ENCODE data around the gene IFNAR1.

The IFNAR1 gene

GRCh38 chr21:33324291-33325221 is at the start of gene IFNAR1:
TSS of gene IFNAR1 (plus strand) at chr21:33324970. CDS start at chr21:33325056, 86 bp downstream.
- peak; percentile 94 for DNase-seq (ENCODE audit: low read depth)

DNA sequence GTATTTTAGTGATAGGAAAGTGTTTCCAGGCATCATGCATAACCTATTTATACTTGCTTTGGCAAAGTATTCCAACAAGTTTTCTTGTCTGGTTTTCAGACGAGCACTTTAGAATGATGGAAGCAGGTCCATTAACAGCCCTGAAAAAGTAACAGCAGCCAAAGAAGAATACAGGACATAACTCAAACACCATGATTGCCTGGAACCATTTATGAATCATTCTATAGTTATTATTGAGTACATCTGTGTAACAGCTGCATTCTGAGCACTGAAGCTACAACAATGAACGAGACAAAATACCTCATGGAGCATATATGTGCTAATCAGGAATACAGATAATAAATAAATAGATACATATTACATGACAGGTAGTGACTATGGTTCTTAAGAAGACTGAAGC is 46.0 kb upstream of the IFNAR1 start:
- DNase-seq (ENCODE audit: low read depth) = no peak

- no peak for DNase-seq (ENCODE audit: low read depth)
Observed at GRCh38 chr21:33279330-33279820, 45.4 kb upstream of the IFNAR1 start.

- DNase-seq (ENCODE audit: low read depth) = no peak
Observed at GRCh38 chr21:33281096-33281652, 43.6 kb upstream of the IFNAR1 start.

- DNase-seq (ENCODE audit: low read depth) = no peak
Observed at GRCh38 chr21:33283203-33283602, 41.6 kb upstream of the IFNAR1 start.

DNA sequence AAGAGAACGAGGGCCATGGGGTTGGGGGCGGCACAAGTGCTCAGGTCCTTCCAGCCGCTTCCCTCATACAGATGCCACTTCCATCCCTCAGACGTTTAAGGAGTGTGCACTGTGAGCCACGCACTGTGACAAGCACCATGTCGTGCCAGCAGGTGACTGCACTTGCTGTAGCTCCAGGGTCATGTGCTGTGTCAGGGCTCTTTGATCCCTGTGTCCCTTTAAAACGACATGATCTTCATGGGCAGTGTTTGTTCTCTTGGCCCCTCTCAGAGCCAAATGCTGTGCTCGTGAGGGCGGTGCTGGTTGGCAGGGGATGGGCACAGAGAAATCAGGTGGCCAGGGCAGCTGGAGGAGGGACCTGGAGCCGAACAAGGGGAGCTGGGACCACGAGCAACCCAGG is 38.7 kb upstream of the IFNAR1 start:
- DNase-seq (ENCODE audit: low read depth) = no peak

GRCh38 chr21:33286600-33287456 is 37.9 kb upstream of the IFNAR1 start:
- DNase-seq (ENCODE audit: low read depth) = peak; percentile 73

DNA sequence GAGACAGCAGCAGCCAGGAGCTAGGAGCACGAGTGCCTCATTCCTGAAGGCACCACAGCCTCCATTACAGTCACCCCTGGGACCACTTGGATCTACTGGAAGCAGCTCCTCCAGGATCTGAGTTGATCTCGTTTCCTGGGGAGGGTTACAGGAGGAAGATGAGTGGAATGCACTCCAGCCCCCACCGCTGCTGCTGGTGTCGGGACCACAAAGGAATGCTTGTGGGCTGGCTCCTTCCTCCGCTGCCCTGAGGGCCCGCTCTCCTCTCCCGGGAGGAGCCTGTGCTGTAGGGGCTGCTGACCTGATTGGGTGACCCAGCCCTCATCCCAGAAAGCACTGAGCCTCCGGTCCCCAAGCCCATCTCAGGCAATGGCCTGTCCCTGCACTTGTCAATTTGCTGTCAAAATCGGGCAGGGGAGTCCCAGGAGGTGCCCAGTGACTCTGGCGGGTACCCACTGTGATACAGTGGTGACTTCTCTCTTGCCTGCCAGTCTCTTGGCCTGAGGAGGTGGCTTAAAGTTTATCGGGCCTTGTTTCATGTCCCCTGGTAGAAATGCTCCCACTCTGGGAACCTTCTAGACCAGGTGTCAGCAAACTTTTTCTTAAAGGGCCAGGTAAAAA is 35.5 kb upstream of the IFNAR1 start:
- DNase-seq (ENCODE audit: low read depth) = peak; percentile 51

DNA sequence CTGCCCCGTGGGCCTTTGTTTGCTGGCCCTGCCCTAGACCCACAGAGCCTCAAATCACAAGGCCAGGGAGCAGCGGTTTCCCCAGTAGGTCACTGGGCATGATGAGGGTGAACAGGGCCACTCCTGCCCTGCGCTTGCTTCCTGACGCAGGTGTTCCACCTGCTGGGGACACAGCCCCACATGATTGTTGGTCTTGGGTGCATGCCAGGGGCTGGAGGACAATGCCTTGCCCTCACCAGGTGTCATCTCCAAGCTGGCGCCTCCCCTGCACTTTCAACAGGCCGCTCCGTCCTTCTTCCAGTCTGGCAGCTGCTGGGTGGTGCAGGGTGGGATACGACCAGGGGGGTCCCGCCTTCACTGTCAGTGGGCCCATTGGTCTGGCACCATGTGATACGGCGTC is 34.3 kb upstream of the IFNAR1 start:
- DNase-seq (ENCODE audit: low read depth) = no peak

DNA sequence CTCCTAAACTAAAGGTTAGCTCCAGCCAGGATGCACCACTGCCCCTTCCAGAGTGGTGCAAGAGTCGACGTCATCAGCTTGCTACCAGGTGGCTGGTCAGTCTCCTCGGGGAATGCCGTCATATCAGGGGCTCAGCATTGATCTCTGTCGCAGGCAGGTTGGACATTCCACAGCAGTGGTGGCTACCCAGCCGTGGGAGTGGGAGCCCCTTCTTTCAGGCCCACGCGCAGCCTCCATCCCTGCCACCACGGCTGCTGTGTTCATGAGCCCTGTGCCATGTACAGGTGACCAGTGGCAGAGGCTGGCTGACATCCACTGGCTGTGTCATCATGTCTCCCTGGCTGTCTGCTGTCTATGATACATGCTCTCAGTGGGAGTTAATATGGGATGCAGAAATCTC is 33.1 kb upstream of the IFNAR1 start:
- DNase-seq (ENCODE audit: low read depth) = no peak

- no peak for DNase-seq (ENCODE audit: low read depth)
Observed at GRCh38 chr21:33292724-33293123, 32.0 kb upstream of the IFNAR1 start.

DNA sequence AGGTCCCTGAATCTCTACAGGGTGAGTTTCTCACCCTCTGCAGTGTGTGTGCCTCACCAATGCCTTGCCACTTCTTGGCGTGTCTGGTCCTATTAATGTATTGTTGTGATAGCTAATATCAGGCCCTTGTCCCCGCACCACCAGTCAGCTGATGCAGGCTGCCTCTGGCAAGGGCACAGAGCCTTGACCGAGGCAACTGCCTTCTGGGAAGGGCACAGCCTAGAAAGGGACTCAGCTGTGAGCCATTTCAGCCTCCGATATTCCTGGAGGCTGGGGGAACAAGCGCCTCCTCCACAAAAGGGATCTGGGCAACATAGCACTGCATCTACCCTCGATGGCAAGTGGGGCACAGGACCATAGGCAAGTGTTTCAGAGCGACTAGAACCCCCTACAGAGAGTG is 31.6 kb upstream of the IFNAR1 start:
- no peak for DNase-seq (ENCODE audit: low read depth)

DNA sequence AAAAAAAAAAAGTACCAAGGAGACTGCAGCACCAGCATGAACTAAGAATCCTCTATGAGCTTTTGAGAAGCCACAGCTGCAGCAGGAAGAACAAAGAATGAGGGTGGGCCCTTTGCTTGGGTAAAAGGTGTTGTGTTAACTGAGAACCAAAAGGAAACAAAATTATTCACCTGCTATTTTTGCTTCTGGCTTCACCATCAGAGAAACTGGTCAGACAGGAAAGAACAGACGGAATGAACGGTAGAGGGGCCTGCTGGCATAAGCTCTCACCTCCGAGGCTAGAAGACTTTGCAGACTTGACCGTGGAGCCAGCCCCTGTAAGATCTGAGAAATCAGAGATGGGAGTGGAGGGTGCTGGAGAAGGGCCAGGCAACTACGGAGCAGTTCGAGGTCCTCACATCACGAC is 31.0 kb upstream of the IFNAR1 start:
- DNase-seq (ENCODE audit: low read depth) = no peak

DNA sequence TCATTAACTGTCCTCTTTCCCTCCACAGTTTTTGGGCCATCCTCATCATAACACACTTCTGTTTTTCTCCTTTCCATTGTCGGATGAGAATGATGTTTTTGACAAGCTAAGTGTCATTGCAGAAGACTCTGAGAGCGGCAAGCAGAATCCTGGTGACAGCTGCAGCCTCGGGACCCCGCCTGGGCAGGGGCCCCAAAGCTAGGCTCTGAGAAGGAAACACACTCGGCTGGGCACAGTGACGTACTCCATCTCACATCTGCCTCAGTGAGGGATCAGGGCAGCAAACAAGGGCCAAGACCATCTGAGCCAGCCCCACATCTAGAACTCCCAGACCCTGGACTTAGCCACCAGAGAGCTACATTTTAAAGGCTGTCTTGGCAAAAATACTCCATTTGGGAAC is 28.6 kb upstream of the IFNAR1 start:
- DNase-seq (ENCODE audit: low read depth) = no peak

DNA sequence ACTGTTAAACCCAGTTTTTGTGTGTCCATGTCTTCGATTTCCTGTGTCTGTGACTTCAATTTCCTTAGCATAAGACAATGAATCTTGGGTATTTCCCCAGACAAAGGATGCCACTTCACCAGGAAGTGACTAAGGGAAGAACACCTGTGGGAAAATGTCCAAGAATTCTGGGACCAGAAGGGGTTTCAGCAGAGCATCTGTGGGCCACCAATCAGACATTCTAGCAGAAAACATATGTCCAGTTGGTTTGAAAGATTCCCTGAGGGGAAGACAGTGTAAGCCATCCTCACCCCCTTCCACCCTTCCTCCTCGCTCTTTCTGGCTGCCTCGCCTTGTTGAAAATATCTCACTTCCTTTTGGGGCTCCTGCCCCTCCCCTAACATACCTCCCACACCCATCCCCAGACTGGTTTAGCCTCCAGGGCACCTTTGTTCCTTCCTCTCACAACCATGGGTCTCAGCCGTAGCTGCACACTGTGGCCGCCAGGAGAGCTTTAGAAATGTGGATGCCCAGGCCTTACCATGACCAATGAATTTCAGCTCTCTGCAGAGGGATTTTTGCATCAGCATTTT is 25.5 kb upstream of the IFNAR1 start:
- DNase-seq (ENCODE audit: low read depth) = no peak

GRCh38 chr21:33300701-33301631 is 23.8 kb upstream of the IFNAR1 start:
- no peak for DNase-seq (ENCODE audit: low read depth)

- no peak for DNase-seq (ENCODE audit: low read depth)
Observed at GRCh38 chr21:33301632-33302002, 23.2 kb upstream of the IFNAR1 start.

DNA sequence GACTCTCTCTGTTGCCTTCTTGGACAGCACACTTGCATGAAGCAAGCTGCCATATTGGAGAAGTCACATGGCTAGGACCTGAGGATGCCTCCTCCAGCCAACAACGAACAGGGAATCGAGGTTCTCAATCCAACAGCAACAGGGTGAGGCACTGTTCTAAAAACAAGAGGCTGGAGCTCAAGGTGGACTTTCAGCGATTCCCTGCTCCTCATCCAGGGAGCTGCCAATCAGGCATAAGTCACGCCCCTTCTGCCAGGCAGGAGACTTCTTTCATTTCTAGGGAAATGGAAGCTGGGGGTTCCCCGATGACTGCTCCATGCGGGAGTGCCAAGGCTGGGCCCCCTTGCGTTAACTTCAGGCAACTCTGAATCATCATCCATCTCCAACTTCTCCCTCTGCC is 22.7 kb upstream of the IFNAR1 start:
- DNase-seq (ENCODE audit: low read depth) = no peak

- DNase-seq (ENCODE audit: low read depth) = no peak
Observed at GRCh38 chr21:33302796-33303195, 22.0 kb upstream of the IFNAR1 start.

- DNase-seq (ENCODE audit: low read depth) = no peak
Observed at GRCh38 chr21:33305344-33305671, 19.5 kb upstream of the IFNAR1 start.

DNA sequence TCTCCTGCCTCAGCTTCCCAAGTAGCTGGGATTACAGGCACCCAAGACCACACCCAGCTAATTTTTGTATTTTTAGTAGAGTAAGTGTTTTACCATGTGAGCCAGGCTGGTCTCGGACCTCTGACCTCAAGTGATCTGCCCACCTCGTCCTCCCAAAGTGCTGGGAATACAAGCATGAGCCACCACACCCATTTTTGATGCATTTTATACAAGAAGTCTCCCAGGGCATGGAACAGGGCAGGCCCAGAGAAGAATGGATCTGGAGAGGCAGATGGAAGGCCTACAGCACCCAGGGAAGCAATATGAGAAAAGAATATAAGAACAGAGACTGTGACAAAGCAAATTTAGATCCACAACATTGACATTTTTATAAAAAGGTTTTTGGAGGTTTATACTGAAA is 18.8 kb upstream of the IFNAR1 start:
- DNase-seq (ENCODE audit: low read depth) = no peak

All from HS-27A (cell line).